ENCODE data around the gene ERAL1.

- TF ChIP-seq CTCF (IDR thresholded peaks at IDR 0.05; ENCODE audit: poor library complexity) (no peak), EZH2phosphoT487 (IDR thresholded peaks at IDR 0.05; ENCODE audit: low read depth, severe bottlenecking, unreplicated experiment) (no peak)
Measured at GRCh38 chr17:28812748-28813377, 42.0 kb upstream of the ERAL1 start.

Data from hepatocyte (in vitro differentiated cells).